Natural killer cell treated with Interleukin-12 subunit alpha and Interleukin-12 subunit beta and Interleukin-15 and Interleukin-18, amount 100 ng/mL, for 72 hours (primary cell): ENCODE results near the gene PTPRN. TPM values are rescaled to one million over a fixed set of nuclear protein-coding genes. Genes with fewer than 3 reads are reported as not detected.
"Not testable (repeated sequence)": the region's sequence is repeated elsewhere in the genome, so short reads cannot be mapped to it uniquely, and the experiment has no call there.

Experiments
- ATAC-seq, 2 donors: fragments of 150-1000 bp; cut with Tn5 transposase in 1 of 2; sonication (Bioruptor Pico), chemical (Tn5 transposase) in 1 of 2; 2 replicates each; pipeline ENCODE4 v1.10.0; 2021
- DNase-seq: peaks from one replicate; pipeline ENCODE4 v3.0.0; 2022; ENCODE audit warnings: low spot score
- H3K27ac Mint-ChIP-seq, 2 donors: 1 replicate in 1 of 2; 2 replicates in 1 of 2; pipeline ENCODE4 v1.8.0; 2022; ENCODE audit warnings: mixed read lengths in 2 of 2, mild to moderate bottlenecking in 1 of 2, moderate library complexity in 1 of 2
- H3K27me3 Mint-ChIP-seq, 2 donors: 1 replicate in 1 of 2; 2 replicates in 1 of 2; pipeline ENCODE4 v1.8.0; 2022; ENCODE audit warnings: mixed read lengths in 2 of 2
- H3K36me3 Mint-ChIP-seq: one replicate; pipeline ENCODE4 v1.8.0; 2022; ENCODE audit warnings: mixed read lengths
- H3K4me1 Mint-ChIP-seq, 2 donors: 1 replicate in 1 of 2; 2 replicates in 1 of 2; pipeline ENCODE4 v1.8.0; 2022; ENCODE audit warnings: low read depth in 2 of 2, mixed read lengths in 2 of 2, mild to moderate bottlenecking in 1 of 2
- H3K4me3 Mint-ChIP-seq: one replicate; pipeline ENCODE4 v1.8.0; 2022; ENCODE audit warnings: mixed read lengths
- H3K9me3 Mint-ChIP-seq: 2 replicates; pipeline ENCODE4 v1.8.0; 2022; ENCODE audit warnings: mixed read lengths
- total RNA-seq, 2 donors: library from RNA; stranded (reverse); gene quantifications; one replicate each; pipeline ENCODE4 v1.2.3, GENCODE V29; 2022

PTPRN gene
- total RNA-seq, 2 donors from 2014 or later: not detected

- Mint-ChIP-seq H3K27me3 (peaks cover 37 to 42% of the 10 kb centered on the region in 2 donors), H3K36me3 (no peaks in the 10 kb centered on the region), H3K9me3 (peaks cover 4% of the 10 kb centered on the region), H3K27ac (no peak overlapping the region), H3K4me1 (peaks cover 0 to 2% of the 10 kb centered on the region in 2 donors), H3K4me3 (no peak overlapping the region)
- no peak for ATAC-seq
- no peak for DNase-seq
Observed at GRCh38 chr2:219327719-219328118, 18.5 kb upstream of the PTPRN start.

- Mint-ChIP-seq H3K27ac (no peak overlapping the region), H3K4me1 (peaks cover 0 to 3% of the 10 kb centered on the region in 2 donors), H3K36me3 (no peaks in the 10 kb centered on the region), H3K9me3 (no peaks in the 10 kb centered on the region), H3K27me3 (peaks cover 36 to 39% of the 10 kb centered on the region in 2 donors), H3K4me3 (no peak overlapping the region)
- no peak for ATAC-seq
- no peak for DNase-seq
Observed at GRCh38 chr2:219325657-219326315, 16.6 kb upstream of the PTPRN start.

GRCh38 chr2:219325136-219325535, 15.9 kb upstream of the PTPRN start:
- Mint-ChIP-seq H3K36me3 (no peaks in the 10 kb centered on the region), H3K27ac (no peak overlapping the region), H3K4me3 (no peak overlapping the region), H3K9me3 (no peaks in the 10 kb centered on the region), H3K4me1 (peaks cover 0 to 3% of the 10 kb centered on the region in 2 donors), H3K27me3 (peaks cover 31 to 36% of the 10 kb centered on the region in 2 donors)
- ATAC-seq (no peak), DNase-seq (no peak)

- H3K9me3 Mint-ChIP-seq: no peaks in the 10 kb centered on the region
- H3K4me1 Mint-ChIP-seq: peaks cover 0 to 3% of the 10 kb centered on the region in 2 donors
- ATAC-seq: no peak
- peaks cover 27 to 36% of the 10 kb centered on the region in 2 donors for H3K27me3 Mint-ChIP-seq
- no peaks in the 10 kb centered on the region for H3K36me3 Mint-ChIP-seq
- no peak overlapping the region for H3K4me3 Mint-ChIP-seq
- no peak for DNase-seq
- no peak overlapping the region for H3K27ac Mint-ChIP-seq
Observed at GRCh38 chr2:219323434-219323833, 14.2 kb upstream of the PTPRN start.

GRCh38 chr2:219314804-219315468, 5.7 kb upstream of the PTPRN start:
- H3K27me3 Mint-ChIP-seq: peaks cover 14 to 22% of the 10 kb centered on the region in 2 donors
- ATAC-seq: no peak
- no peaks in the 10 kb centered on the region for H3K9me3 Mint-ChIP-seq
- no peaks in the 10 kb centered on the region for H3K4me1 Mint-ChIP-seq
- no peak for DNase-seq
- H3K36me3 Mint-ChIP-seq: no peaks in the 10 kb centered on the region
- no peak overlapping the region for H3K27ac Mint-ChIP-seq
- H3K4me3 Mint-ChIP-seq: no peak overlapping the region

GRCh38 chr2:219312683-219313263, 3.6 kb upstream of the PTPRN start:
- not testable (repeated sequence) for H3K4me3 Mint-ChIP-seq, H3K36me3 Mint-ChIP-seq, ATAC-seq, H3K9me3 Mint-ChIP-seq, H3K27ac Mint-ChIP-seq, DNase-seq, H3K4me1 Mint-ChIP-seq
- H3K27me3 Mint-ChIP-seq: peaks cover 23 to 29% of the 10 kb centered on the region in 2 donors

GRCh38 chr2:219308142-219309101, 779 bp downstream of the PTPRN start:
- Mint-ChIP-seq H3K9me3 (no peaks in the 10 kb centered on the region), H3K27ac (no peak overlapping the region), H3K4me1 (no peaks in the 10 kb centered on the region), H3K27me3 (peaks cover 43 to 60% of the 10 kb centered on the region in 2 donors), H3K36me3 (no peaks in the 10 kb centered on the region), H3K4me3 (no peak overlapping the region)
- peak; percentile 80 to 85 for ATAC-seq
- peak; percentile 80 for DNase-seq

- DNase-seq (no peak), ATAC-seq (no peak)
- peaks cover 52 to 63% of the 10 kb centered on the region in 2 donors for H3K27me3 Mint-ChIP-seq
- H3K27ac Mint-ChIP-seq: no peak overlapping the region
- H3K4me1 Mint-ChIP-seq: no peaks in the 10 kb centered on the region
- H3K4me3 Mint-ChIP-seq: no peak overlapping the region
- H3K9me3 Mint-ChIP-seq: no peaks in the 10 kb centered on the region
- H3K36me3 Mint-ChIP-seq: no peaks in the 10 kb centered on the region
Observed at GRCh38 chr2:219306047-219306446, 3.2 kb downstream of the PTPRN start.

- H3K4me3 Mint-ChIP-seq: no peak overlapping the region
- no peaks in the 10 kb centered on the region for H3K9me3 Mint-ChIP-seq
- H3K27me3 Mint-ChIP-seq: peaks cover 44 to 51% of the 10 kb centered on the region in 2 donors
- no peaks in the 10 kb centered on the region for H3K36me3 Mint-ChIP-seq
- H3K4me1 Mint-ChIP-seq: no peaks in the 10 kb centered on the region
- no peak overlapping the region for H3K27ac Mint-ChIP-seq
- ATAC-seq (no peak), DNase-seq (no peak)
Observed at GRCh38 chr2:219304223-219304622, 5.0 kb downstream of the PTPRN start.

GRCh38 chr2:219302412-219302968, 6.7 kb downstream of the PTPRN start:
- ATAC-seq (no peak), DNase-seq (no peak)
- Mint-ChIP-seq H3K27ac (no peak overlapping the region), H3K9me3 (no peaks in the 10 kb centered on the region), H3K4me1 (no peaks in the 10 kb centered on the region), H3K27me3 (peaks cover 36 to 47% of the 10 kb centered on the region in 2 donors), H3K4me3 (no peak overlapping the region), H3K36me3 (no peaks in the 10 kb centered on the region)

GRCh38 chr2:219300022-219300421, 9.2 kb downstream of the PTPRN start:
- DNase-seq: no peak
- Mint-ChIP-seq H3K36me3 (no peaks in the 10 kb centered on the region), H3K27me3 (peaks cover 22 to 26% of the 10 kb centered on the region in 2 donors), H3K9me3 (no peaks in the 10 kb centered on the region), H3K4me1 (peaks cover 0 to 4% of the 10 kb centered on the region in 2 donors), H3K4me3 (no peak overlapping the region), H3K27ac (no peak overlapping the region)
- ATAC-seq: no peak

- Mint-ChIP-seq H3K27ac (no peak overlapping the region), H3K27me3 (peaks cover 16 to 19% of the 10 kb centered on the region in 2 donors), H3K4me3 (no peak overlapping the region), H3K9me3 (no peaks in the 10 kb centered on the region), H3K36me3 (no peaks in the 10 kb centered on the region), H3K4me1 (peaks cover 2 to 6% of the 10 kb centered on the region in 2 donors)
- DNase-seq (no peak), ATAC-seq (no peak)
Observed at GRCh38 chr2:219299372-219299760, 9.8 kb downstream of the PTPRN start.

GRCh38 chr2:219298759-219299371, 10.3 kb downstream of the PTPRN start:
- Mint-ChIP-seq H3K27ac (no peak overlapping the region), H3K4me3 (no peak overlapping the region), H3K27me3 (peaks cover 13 to 16% of the 10 kb centered on the region in 2 donors), H3K4me1 (peaks cover 6 to 11% of the 10 kb centered on the region in 2 donors), H3K36me3 (no peaks in the 10 kb centered on the region), H3K9me3 (no peaks in the 10 kb centered on the region)
- peak; percentile 69 to 73 for ATAC-seq
- DNase-seq: peak; percentile 88
